Occipital lobe (tissue), 2 donors: ENCODE measurements around the gene ROPN1L. TPM values are rescaled to one million over a fixed set of nuclear protein-coding genes. Genes with fewer than 3 reads are reported as not detected.
"Not testable (repeated sequence)": the region's sequence is repeated elsewhere in the genome, so short reads cannot be mapped to it uniquely, and the experiment has no call there.

Experiments
- DNase-seq: peaks from one replicate; lab custom pipeline; 2025; lab: John Stamatoyannopoulos, UW
- total RNA-seq: library from RNA; depleted of rRNA; stranded (reverse); fragments of >200 nt; gene quantifications from one replicate; pipeline ENCODE4 v1.2.3, GENCODE V29; 2014

The ROPN1L gene
- total RNA-seq, 1 donor from 2014 or later = 1.9 TPM

GRCh38 chr5:10478436-10478835 lies 36.8 kb downstream of the ROPN1L start:
- no peak for DNase-seq

- no peak for DNase-seq
These were observed 37.6 kb downstream of the ROPN1L start for GRCh38 chr5:10479154-10479721.

GRCh38 chr5:10480237-10480985 lies 38.7 kb downstream of the ROPN1L start:
- no peak for DNase-seq

- DNase-seq = no peak
These were observed 39.7 kb downstream of the ROPN1L start for GRCh38 chr5:10481241-10481935.

- DNase-seq = no peak
These were observed 41.3 kb downstream of the ROPN1L start for GRCh38 chr5:10482791-10483530.

GRCh38 chr5:10484774-10485141 lies 43.1 kb downstream of the ROPN1L start:
- DNase-seq = no peak

GRCh38 chr5:10485142-10485795 lies 43.6 kb downstream of the ROPN1L start:
- no peak for DNase-seq

GRCh38 chr5:10485897-10486296 lies 44.2 kb downstream of the ROPN1L start:
- no peak for DNase-seq

GRCh38 chr5:10486511-10487344 lies 45.0 kb downstream of the ROPN1L start:
- DNase-seq = no peak

GRCh38 chr5:10488144-10488543 lies 46.5 kb downstream of the ROPN1L start:
- no peak for DNase-seq

- DNase-seq = no peak
These were observed 48.2 kb downstream of the ROPN1L start for GRCh38 chr5:10489810-10490426.

GRCh38 chr5:10490927-10491672 lies 49.4 kb downstream of the ROPN1L start:
- DNase-seq = no peak

- DNase-seq = no peak
These were observed 50.0 kb downstream of the ROPN1L start for GRCh38 chr5:10491673-10492026.

GRCh38 chr5:10493884-10494283 lies 52.2 kb downstream of the ROPN1L start:
- DNase-seq = no peak

GRCh38 chr5:10494497-10494896 lies 52.8 kb downstream of the ROPN1L start:
- not testable (repeated sequence) for DNase-seq

GRCh38 chr5:10497554-10497953 lies 55.9 kb downstream of the ROPN1L start:
- DNase-seq = no peak

- DNase-seq = no peak
These were observed 56.7 kb downstream of the ROPN1L start for GRCh38 chr5:10498350-10498749.

- DNase-seq = no peak
These were observed 57.4 kb downstream of the ROPN1L start for GRCh38 chr5:10499066-10499465.

GRCh38 chr5:10499776-10500175 lies 58.1 kb downstream of the ROPN1L start:
- DNase-seq = no peak

GRCh38 chr5:10500669-10501068 lies 59.0 kb downstream of the ROPN1L start:
- DNase-seq = no peak
